ENCODE measurements around the gene PLEKHG1.

Gene PLEKHG1

DNA sequence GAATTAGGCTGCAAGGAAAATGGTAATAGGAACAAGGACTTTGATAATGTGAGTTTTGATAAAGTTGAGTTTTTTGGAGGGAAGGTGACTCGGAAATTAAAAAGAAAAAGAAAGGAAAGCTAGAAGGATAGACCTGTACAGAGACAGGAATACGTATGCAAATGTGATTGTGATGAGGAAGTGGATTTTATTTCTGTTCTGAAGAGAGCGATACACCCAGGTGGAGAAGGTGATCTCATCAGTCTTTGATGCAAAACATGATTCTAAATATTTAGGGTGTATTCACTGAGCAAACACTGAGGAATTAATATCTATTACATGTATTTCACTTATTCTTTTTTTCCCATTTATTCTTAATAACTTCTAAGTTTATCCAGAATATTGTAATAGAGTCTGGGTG, 9.2 kb upstream of the PLEKHG1 start:
- no peak for DNase-seq

DNA sequence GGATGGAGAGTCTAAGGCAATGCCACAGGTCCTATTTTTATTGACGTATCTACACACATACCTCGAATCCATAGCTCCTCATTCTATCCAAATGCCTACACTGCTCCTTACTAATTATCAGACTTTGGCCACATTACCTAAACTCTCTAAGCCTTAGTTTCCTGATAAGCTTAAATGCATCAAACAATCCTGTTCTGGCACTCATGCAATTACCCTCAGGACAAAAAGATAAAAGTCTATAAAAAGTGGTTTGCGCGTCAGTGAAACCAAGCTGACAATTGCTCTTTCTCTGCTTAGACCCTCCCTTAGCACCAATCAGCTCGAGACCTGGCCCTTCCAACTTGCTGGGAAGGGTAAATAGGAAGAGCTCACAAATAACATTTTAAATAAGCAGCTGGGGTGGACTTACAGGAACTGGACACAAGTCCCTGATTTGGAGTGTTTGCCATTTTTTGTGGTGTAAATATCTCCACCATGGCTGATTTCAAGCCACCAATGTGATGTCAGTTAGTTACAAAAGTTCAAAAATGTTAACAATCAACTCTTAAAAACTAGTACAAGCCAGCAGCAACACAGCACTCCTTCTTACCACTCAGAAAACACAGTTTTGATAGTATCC, 7.2 kb upstream of the PLEKHG1 start:
- no peak for DNase-seq

DNA sequence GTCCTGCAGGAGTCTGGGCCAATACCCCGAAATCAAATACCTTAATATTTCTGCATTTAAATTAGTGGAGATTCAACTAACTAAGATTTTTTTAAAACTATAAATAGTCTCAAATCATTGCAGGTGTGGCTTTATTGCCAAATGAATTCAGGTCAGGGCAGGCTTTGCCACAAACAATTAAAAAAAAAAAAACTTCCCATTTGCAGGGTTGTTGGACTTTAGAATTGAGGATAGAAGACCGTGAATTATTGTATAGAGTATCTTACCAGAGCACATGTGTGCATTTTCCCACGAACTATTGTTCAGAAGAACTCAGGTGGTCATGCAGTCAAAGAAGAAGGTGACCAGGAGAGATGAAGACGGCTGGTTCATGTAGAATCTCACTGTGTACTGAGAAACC, 6.6 kb upstream of the PLEKHG1 start:
- DNase-seq, result no peak

DNA sequence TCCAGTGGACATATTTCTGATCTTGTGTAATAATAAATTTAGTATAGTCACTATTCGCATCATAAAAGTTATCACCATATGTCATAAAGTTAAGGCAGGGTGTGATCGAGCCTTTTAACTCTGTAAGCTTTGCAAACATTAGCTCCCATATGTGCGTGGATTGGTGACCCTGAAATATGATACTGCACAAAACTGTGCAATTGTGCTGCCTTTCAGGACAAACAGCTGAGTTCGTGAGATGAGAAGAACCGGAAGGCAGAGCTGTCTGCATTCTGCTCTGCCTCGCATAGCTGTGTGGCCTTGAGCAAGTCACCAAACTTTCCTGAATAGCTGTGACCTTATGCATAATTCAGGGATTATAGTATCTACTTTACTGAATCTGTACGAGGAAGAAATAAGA, 3.2 kb upstream of the PLEKHG1 start:
- no peak for DNase-seq

DNA sequence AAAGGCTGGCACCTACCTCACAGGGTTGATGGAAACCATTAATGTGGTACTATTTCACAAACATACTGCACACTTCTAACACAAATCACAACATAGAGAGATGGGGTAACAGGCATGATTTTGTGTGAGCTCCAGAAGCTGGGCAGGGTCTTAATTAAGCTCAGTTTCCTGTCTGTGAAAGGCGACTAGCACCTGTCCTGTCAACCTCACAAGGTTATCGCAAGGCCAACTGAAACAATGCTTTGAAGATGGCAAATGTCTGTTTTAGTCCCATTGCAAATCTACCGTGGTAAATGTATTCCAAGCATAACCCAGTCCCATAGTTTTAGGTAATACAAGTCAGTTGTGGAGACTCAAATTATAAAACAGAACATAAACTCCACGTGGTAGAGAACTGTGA, 1.3 kb upstream of the PLEKHG1 start:
- no peak for DNase-seq

DNA sequence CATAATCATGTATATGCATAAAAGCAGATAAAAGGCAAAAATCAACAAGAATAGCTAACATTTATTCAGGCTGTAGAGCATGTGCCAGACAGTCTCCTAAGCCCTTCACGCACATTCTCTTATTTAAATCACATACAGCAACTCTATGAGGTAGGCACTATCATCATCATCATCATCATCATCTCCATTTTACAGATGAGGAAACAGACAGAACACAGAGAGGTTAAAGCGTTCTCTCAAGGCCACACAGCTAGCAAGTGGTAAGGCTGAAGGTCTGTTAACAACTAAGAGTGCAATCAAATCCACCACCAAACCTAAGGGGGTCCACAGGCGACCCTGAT, 857 bp upstream of the PLEKHG1 start:
- no peak for DNase-seq

DNA sequence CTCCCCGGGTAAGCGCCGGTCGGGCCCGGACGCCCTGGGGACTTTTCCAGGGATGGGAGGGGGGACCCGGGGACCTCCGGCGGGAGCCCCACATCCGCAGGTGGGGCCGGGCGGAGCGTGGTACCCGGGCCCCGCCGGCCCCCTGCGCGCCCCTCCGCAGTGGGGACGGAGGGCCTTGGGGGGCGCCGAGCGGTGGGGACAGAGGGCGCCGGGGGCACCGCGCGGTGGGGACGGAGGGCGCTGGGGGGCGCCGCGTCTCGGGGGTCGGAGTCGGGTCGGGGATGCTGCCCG, 270 bp downstream of the PLEKHG1 start:
- no peak for DNase-seq

DNA sequence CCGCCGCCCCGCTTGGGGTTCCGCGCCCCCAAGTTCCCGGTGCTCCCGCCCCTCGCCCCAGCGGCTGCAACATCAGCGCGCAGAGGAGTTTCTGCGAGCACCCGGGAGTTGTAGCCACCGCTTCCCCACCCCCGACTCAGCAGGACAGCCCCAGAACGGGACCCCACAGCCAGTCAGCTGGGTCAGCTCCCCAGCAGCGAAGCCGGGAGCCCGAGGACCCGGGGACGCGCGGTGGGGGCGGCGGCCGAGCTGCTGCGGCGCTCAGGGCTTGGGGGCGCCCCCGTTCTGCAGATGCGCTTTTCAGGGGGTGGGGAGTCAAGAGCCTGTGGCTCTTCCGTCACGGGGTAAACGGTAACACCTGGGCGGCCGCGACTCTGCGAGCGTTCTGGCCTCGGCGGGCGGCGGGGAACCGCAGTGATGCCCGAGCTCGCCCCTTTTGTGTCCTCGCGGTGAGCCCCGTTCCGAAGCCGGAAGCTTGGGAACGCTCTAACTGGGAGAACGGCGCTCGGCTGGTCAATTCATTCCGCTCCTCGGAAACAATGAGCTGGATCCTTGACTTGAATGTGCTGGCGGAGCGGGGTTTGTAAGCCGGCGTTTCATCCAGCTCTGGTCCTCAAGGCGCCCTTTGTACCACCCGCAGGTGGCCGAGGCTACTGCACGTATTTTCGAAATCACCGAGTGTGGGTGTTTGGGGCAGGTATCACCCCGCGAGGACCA, 774 bp downstream of the PLEKHG1 start:
- DNase-seq, result peak; percentile 48

DNA sequence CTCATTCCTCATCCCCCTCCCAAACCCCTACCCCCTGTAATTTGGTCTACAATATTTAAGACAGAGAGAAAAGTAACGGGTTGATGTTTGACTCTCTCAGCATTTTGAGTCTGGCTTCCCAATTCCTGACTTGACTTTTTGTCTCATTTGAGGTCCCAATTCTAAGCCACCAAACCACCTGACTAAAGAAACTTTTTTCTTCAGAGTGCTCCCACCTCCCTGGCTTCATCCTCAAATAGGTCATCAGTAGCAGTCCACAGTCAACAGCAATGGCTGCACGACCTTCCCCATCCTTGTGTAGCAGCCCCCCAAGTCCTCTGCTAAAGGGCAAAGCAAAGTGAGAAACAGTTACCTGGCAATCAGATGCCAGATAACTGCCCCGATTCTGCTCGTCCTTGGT, 1.8 kb downstream of the PLEKHG1 start:
- DNase-seq, result no peak

DNA sequence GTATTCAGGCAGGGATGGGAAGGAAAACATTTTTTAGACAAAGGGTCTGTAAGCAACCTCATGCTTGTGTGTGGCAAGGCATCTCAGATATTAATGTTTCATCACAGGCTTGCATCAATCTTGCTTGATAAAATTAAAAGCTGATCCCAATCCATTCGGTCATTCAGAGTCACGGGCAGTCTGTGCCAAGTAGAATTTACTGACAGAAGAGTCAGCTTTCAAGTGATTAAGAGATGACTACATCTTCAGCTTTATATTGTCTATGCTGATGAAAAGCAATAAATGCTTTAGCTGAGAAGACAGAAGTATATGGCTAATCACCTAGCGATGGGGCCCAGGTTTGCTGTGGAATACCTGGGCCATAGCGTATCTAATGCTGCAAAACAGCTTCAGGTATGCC, 3.5 kb downstream of the PLEKHG1 start:
- DNase-seq, result no peak

DNA sequence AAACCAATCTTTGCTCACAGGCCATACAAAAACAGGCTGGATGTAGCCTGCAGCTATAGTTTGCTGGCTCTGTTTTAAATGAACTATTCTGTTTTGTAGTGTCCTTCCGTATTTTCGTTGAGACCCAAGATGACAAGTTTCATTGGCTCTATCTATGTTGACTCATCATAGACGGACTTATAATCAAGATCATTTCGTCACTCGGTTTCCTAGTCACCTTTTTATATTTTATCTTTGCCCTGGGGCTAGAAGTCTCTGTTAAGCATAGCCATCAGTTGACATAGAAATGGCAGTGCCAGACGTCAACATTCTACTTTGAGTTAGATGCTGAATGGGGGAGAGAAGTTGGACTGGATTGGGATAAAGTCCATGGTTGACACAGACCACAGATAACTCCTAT, 4.8 kb downstream of the PLEKHG1 start:
- DNase-seq, result no peak

DNA sequence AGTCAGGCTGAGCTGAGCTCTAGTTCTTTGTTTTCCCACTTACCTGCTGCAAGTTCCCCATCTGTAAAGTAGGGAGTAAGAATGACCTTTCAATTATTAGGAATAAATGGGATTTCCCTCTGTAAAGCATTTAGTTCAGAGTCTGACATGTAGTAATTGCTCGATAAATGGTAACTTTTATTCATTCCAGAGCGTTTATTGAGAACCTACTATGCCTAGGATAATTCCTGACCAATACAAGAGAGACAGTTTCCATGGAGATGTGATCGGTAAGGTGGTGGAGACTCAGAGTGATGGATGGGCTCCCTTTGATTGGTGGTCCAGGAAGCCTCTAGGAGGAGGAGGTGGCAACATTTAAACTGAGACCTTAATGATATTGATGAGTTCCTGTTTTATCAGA, 5.6 kb downstream of the PLEKHG1 start:
- no peak for DNase-seq

DNA sequence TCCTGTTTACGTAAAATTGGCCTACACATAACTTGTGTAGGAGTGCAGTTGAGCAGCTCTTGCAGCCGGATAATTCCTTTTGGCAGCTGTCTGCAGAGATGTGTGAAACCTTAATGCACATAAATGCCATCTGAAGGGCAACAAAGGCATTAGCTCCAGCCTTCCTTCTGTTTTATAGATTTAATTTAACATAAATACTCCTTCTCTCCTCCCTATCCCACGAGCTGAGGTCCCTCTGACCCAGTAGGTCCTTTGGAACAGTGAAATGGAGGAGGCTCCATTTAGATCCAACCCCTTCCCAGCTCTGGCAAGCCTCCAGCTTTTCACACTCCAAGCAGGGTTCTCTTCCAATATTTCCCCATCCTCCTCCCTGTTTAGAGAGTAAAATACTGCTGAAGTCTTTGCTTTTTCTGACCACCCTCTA, 6.5 kb downstream of the PLEKHG1 start:
- DNase-seq, result no peak

DNA sequence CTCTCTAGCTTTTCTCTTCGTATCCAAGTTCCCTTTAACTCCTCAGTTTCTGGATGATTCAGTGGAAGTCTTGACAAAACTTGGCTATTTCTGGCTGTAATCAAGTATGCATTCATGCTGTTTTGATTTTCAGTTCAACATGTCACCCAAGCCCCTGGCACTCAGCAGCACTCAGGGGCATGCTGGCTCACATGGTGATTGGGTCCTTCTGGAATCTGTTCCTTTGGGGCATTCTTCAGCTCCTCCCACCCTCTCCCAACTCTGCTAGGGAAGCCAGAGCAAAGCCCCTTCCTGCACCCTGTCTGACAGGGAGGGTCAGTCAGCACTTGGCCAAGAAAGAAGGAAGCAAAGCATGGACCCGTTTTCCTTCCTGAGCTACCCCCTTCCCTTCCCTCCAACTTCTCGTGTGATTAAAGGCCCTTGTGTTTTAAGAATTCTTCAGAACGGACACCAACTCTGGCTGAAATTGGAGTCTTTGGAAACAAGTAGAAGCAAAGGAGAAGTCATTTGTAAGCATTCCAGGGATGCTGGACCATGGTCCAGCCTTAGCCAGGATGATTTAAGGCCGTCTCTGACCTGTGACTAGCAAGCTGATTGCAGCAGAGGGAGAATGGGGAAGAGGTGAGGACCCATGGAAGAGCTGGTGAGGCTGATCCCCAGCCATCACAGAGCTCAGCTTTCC, 7.1 kb downstream of the PLEKHG1 start:
- DNase-seq, result no peak

DNA sequence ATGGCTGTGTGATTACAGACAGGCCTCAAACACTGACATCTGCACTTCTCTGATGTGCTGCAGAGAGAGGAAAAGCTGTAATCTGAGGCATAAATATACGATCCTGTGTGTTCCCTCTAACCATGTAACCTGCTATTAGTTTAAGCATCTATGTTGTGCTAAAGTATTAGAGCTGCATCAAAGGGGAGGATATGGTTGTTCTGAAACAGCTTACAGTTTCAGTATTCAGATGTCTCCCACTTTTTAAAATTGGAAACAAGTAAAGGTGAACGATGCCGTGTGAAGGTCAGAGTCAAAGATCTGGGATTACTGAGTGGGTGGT, 7.6 kb downstream of the PLEKHG1 start:
- DNase-seq, result no peak

DNA sequence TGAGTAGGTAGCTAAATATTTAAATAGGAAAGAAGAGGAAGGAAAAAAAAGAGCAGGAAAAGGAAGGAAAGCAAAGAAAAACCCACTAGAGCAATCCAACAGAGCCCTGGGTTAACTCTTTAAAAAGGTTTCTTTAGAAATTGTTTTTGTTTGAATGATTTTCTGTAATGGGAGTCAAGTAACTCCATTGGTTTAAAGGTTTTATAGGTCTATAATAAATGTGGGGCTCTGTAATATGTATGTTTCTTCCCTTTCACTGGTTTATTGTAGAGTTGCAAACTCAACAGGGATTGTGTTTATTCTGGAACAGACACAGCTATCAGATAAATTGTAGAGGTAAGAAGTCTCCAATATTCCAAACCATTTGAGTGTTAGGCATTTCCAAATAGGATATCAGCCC, 10.9 kb downstream of the PLEKHG1 start:
- no peak for DNase-seq

DNA sequence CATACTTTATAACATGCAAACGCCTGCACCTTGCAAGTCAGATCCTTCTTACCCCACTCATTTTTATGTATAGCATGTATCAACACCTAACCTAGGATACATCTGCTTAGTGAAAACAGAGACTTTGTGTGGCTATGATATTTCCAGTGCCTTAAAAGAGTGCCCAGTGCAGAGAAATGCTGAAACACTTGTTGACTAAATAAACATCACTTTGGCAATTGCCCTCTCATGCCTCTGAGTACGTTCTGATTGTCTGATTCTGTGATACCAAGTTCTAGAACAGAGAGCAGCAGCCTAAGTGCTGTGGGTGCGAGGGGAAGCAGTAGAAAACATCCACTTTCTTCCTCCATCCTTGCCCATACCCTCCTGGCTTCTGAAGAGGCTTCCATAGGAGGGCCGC, 13.6 kb downstream of the PLEKHG1 start:
- DNase-seq, result no peak

DNA sequence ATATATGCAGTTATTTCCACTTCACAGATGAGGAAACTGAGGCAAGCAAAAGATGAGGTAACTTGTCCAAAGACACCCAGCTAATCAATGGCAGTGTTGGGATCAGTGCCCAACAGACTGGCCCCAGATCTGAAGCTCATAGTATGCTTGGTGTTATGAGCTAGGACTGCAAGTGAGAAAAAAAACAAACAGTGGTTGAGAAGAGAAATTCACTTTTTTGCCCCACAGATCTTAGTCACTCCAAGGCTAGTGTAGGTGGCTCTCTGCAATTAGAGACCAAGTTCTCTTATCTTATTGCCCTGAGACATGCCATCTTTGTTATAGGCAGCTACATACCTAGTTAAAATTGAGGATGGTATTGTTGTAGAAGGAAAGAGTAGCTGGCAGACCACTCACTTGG, 16.3 kb downstream of the PLEKHG1 start:
- no peak for DNase-seq

DNA sequence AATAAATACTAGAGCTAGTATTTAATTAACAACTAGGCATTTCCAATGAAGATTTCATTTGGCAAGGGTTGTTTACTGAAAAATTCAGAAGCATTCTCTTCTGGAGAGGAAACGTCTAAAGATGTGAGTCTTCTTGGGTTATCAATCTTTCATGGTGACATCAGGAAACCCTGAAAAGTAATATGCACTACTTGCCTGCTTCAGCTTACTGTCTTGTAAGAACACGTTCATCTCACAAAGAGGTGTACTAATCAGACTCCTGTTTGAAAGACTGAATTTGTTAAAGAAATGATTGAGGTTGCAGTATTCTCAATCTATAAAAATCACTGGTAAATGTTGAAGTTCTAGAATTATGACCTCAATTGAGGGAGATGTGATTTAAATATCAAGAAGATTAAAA, 16.9 kb downstream of the PLEKHG1 start:
- no peak for DNase-seq

DNA sequence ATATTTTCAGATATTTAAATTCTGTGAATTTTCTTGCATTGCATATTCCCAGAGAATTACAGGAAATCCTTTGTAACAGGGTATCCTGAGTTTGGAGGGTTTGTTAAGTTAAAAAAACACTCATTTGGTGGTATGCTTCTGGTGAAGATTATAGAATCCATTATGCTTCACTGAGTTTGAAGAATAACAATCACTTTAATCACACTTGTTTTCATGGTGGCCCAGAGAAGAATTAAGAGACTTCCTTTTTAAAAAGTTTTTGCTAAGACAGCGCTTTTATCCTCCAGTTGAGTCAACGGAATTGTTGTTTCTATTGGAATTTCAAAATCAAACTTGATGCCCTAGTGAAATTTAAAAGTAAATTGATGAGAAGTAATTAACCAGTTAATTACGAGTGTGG, 17.4 kb downstream of the PLEKHG1 start:
- DNase-seq, result no peak

DNA sequence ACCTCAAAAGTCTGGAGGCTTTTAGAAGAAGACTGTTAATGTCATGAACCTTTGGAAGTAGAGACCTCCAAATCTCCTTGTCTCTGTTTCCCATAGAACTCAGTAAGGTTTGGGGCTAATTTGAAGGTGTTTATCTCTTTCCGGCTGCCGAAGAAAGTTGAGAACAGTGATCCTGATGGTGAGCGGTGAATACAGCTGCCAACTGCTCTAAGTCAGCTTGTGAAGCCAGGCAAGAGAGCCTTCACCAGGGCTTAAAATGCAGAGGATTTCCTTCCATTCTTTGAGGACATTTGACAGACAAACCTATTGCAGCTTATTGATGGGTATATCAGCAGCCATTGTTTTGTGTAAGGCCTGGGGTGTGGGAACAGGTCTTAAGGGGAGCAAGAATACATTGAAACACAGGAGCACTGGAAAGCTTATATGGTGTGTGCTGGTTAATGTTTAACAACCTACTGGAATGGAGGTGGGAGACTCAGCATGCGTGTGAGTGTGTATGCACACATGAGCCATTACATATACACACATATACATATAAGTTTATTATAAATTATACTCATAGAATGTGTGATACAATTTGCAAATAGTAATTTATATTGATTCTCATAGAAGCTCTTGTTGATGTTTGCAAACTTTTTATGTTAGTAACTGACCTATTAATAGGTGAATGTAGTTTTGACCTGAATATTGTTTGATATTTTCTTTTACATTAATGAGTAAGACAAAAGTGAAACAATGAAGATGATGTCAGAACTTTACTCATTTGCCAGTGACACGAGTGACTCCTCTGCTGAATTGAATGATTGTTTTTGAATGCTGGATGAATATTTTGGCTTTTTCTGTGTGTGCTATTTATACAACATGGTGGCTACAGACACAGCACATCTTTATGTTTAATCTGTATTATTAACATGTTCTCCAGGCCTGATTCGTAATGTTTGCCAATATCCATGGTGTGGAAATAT, 18.1 kb downstream of the PLEKHG1 start:
- no peak for DNase-seq

DNA sequence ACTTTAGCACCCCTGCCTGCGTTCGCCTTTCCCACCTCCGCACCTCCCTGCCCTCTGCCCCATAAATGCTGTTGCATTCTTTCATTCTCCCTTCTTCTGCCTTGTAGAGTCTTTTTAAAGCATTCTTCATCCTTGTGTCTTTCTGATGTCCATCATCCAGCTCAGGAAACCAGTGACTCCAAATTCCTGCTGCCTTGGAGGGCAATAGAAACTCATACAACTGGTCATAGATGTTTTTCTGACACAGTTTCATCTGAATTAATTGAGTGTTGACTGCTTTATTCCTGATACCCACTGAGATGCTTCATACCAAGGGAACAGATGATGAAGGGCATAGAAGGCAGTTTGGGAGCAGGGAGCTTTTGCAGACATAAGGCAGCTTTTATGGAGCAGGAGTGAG, 19.6 kb downstream of the PLEKHG1 start:
- DNase-seq, result no peak

DNA sequence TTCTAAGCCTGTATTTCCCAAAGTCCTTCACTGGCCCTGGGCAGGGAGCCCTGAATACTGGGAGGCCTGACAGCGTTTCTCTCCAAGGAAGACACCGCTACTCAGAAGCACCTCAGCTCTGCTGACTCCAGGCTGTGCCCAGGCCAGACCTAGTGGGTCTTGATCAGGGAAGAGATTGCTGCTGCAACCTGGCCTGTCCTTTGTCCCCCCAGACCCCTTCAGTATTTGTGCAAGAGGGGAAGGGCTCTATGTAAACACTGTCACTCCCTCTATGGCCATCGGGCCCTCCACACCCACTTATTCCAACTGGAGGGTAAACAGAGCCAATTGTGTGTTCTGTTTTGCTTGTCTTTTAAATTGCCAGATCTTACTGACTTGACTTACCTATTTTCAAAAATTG, 20.6 kb downstream of the PLEKHG1 start:
- DNase-seq, result no peak

DNA sequence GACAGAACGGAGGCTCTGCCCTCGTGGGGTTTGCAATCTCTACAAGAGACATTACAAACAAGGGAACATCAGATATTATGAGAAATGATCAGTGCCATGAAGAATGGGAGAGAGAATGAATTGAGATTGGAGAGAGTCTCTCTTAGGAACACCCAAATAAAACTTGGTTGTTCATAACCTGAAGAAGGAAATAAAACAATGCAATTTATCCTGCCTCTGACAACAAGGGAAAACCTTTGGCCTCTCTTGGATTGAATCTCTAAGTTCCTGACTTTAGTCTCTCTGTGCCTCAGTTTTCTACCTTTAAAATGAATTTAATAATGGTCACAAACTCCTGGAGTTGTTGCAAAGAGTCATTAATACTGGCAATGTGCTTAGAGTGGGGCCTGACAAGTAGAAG, 21.1 kb downstream of the PLEKHG1 start:
- DNase-seq, result no peak
